C4-2B (cell line): ENCODE measurements around the gene GABRQ.

Experiments used
- ZFX ChIP-seq: fragments of 450-650 bp; IDR thresholded peaks from 2 replicates; pipeline ENCODE4 v1.6.1; 2017
- TF ChIP-seq, protein P1 (sequence below): fragments of 450-650 bp; conservative IDR thresholded peaks from 2 replicates; pipeline ENCODE4 v1.5.1; 2017; ENCODE audit warnings: mild to moderate bottlenecking

DNA sequence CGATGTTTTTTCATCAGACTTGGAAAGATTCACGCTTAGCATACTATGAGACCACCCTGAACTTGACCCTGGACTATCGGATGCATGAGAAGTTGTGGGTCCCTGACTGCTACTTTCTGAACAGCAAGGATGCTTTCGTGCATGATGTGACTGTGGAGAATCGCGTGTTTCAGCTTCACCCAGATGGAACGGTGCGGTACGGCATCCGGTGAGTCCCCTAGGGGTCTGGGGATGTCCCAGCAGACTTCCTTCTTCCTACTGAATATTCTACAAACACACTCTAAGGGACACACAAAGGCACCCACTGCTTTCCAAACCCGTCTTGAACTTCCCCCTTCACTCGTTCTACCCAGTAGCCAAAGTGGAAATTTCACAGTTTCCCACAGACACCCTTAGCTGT is 9.3 kb downstream of the GABRQ start:
- TF ChIP-seq, protein P1, sequence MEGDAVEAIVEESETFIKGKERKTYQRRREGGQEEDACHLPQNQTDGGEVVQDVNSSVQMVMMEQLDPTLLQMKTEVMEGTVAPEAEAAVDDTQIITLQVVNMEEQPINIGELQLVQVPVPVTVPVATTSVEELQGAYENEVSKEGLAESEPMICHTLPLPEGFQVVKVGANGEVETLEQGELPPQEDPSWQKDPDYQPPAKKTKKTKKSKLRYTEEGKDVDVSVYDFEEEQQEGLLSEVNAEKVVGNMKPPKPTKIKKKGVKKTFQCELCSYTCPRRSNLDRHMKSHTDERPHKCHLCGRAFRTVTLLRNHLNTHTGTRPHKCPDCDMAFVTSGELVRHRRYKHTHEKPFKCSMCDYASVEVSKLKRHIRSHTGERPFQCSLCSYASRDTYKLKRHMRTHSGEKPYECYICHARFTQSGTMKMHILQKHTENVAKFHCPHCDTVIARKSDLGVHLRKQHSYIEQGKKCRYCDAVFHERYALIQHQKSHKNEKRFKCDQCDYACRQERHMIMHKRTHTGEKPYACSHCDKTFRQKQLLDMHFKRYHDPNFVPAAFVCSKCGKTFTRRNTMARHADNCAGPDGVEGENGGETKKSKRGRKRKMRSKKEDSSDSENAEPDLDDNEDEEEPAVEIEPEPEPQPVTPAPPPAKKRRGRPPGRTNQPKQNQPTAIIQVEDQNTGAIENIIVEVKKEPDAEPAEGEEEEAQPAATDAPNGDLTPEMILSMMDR = no peak
- no peak for TF ChIP-seq ZFX
